Astrocyte of the spinal cord (primary cell): ENCODE results near the gene SLC37A4.

Experiments
- DNase-seq: peaks from one replicate; pipeline ENCODE4 v3.0.0; 2011; ENCODE audit warnings: low read depth, low spot score
- H3K4me3 ChIP-seq: 2 replicates; pipeline ENCODE4 v1.5.1; 2011; ENCODE audit warnings: low read depth, mild to moderate bottlenecking, low read length, moderate library complexity
- in situ Hi-C: cut with HindIII; loops from 2 replicates; pipeline ENCODE4 v1.10.0; 2017; ENCODE audit warnings: low sequenced_read_pairs
- TF ChIP-seq, protein P1 (sequence below): IDR thresholded peaks from 2 replicates; pipeline ENCODE4 v1.5.1; 2012; ENCODE audit warnings: low read depth, mild to moderate bottlenecking, low read length, inconsistent platforms

SLC37A4 gene

DNA sequence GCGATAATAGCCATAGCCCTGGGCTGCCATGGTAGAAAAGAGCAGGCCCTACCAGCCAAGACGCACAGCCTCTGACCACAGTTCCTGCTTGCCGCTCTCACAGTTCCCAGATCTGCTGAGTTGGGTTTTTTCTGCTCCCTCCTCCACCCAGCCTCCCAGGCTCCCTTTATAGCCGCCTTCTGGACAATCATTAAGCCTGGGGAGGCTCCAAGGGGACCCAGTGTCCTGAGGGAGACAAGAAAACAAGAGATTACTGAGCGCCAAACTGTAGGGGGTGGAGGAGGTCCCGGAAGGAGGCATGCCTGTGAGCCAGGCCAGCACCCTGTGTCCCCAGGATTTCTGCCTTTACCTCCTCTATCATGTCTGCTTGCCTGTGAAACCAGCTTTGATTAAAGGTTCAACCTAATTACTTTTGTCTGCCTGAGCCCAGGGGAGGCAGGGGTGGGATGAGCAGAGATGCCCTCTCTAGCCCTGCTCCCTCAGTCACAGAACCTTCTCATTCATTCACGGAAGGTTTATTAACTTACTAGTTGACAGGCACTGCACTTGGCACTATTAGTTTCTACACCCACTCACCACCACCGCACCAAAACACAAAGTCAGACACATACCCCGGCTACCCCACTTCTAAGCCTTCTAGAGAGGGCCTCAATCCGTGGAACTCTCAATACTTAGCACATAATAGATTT is 1.2 kb downstream of the SLC37A4 start:
- in situ Hi-C loops: no loop called here
- peak overlapping the region; percentile 61 for H3K4me3 ChIP-seq
- TF ChIP-seq, protein P1, sequence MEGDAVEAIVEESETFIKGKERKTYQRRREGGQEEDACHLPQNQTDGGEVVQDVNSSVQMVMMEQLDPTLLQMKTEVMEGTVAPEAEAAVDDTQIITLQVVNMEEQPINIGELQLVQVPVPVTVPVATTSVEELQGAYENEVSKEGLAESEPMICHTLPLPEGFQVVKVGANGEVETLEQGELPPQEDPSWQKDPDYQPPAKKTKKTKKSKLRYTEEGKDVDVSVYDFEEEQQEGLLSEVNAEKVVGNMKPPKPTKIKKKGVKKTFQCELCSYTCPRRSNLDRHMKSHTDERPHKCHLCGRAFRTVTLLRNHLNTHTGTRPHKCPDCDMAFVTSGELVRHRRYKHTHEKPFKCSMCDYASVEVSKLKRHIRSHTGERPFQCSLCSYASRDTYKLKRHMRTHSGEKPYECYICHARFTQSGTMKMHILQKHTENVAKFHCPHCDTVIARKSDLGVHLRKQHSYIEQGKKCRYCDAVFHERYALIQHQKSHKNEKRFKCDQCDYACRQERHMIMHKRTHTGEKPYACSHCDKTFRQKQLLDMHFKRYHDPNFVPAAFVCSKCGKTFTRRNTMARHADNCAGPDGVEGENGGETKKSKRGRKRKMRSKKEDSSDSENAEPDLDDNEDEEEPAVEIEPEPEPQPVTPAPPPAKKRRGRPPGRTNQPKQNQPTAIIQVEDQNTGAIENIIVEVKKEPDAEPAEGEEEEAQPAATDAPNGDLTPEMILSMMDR: no peak

DNA sequence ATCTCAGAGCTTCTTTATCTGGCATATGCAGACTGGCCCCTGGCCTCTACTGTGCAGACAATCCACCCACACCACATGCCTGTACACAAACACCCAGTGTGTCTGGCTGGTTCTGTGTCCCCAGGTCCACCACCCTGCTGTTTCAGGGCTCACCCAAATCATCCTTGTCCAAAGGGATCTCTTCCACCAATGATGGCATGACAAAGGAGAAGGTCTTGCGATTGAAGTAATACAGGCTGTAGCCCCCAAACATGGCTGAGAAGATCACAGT is 1.7 kb downstream of the SLC37A4 start:
- in situ Hi-C loops: no loop called here
- TF ChIP-seq, protein P1: no peak

More for the DNA sequence above, 1.2 kb downstream of the SLC37A4 start:
- DNase-seq: no peak

DNA sequence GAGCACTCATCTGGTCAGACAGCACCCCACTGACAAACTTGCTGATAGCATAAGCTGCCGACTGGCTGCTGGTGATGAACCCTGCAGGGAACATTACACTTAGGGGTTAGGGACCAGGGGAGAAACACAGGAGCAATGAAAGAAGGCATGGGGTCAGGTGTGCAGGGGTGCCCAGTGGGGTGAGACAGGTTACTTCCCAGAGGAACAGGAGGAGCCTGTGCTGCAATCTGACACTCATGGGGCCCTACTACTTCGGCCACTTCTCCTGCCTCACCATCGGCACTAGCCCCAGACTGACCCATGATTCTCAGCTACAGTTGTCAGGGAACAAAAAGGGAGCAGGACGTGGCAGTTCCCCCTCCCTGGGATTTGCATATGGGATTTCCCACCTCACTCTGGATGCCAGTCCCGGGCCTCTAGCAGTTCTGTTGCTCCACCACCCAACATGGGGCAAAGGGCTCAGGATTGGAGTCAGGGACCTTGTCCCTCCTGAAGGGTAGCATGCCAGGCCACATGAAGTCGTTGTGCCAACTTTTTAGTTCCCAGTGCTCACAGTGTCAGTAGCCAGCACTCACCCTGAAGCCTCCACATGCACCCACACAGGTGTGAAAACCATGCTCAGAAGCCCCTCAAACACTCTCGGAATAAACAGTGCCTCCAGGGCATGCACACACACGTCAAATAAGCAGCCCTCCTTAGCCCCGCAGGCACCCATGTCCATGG is 2.2 kb downstream of the SLC37A4 start:
- no peak overlapping the region for H3K4me3 ChIP-seq
- DNase-seq: no peak
- TF ChIP-seq, protein P1: no peak
- in situ Hi-C loops: no loop called here

More for the DNA sequence above, 1.7 kb downstream of the SLC37A4 start:
- no peak overlapping the region for H3K4me3 ChIP-seq
- no peak for DNase-seq

DNA sequence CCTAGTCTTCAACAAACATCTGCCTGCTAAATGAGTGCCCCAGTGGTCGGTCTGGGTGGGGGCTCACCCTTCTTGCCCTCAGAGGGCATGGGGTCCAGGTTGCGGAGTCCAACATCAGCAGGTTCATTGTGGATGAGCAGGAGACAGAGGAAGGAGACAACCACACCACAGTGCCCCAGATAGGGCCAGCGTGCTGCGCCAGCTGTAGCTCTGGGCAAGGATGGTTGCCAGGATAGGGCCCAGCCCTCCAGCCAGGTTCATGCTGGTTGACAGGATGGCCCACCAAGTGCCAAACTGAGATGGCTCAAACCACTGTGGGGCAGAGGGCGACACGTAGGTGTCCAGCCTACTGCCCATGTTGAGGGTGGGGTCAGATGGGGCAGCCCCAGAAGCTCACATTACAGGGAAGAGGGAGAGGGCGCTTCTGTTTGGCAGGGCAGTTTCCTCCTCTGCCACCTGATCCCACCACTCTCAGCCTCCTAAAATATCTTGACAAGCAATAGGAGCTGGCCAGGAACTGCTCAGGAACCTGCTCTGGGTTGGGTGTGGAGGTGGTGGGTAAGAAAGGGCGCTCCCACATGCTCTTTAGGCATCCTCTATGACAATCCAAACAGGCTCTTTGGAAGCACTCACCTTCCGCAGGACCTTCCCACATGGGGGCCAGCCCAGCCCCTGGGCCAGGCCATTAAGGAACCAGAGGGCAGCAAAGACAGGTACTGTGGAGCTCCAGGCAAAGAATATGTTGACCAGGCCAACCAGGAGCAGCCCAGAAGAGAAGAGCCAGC is 2.9 kb downstream of the SLC37A4 start:
- no peak overlapping the region for H3K4me3 ChIP-seq
- TF ChIP-seq, protein P1: no peak
- in situ Hi-C loops: no loop called here
- DNase-seq: no peak

DNA sequence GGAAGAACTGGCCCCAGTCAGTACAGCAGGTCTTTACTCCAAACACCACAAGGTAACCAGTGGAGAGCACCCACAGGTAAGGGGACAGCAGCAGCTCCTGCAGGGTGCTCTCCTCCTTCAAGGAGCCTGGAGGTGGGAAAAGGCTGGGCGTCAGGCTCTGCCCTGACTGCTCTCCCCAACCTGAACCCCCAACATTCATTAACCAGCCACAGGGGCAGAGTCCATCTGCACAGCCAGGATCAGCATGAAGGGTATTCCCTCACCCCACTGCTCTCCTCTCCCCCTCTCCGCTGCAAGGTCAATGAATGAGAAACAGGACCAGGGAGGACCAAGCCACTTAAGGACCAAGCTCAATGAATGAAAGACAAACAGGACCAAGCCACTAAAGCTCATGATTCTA is 3.7 kb downstream of the SLC37A4 start:
- no peak for DNase-seq
- in situ Hi-C loops: no loop called here
- TF ChIP-seq, protein P1: no peak
- H3K4me3 ChIP-seq: no peak overlapping the region

DNA sequence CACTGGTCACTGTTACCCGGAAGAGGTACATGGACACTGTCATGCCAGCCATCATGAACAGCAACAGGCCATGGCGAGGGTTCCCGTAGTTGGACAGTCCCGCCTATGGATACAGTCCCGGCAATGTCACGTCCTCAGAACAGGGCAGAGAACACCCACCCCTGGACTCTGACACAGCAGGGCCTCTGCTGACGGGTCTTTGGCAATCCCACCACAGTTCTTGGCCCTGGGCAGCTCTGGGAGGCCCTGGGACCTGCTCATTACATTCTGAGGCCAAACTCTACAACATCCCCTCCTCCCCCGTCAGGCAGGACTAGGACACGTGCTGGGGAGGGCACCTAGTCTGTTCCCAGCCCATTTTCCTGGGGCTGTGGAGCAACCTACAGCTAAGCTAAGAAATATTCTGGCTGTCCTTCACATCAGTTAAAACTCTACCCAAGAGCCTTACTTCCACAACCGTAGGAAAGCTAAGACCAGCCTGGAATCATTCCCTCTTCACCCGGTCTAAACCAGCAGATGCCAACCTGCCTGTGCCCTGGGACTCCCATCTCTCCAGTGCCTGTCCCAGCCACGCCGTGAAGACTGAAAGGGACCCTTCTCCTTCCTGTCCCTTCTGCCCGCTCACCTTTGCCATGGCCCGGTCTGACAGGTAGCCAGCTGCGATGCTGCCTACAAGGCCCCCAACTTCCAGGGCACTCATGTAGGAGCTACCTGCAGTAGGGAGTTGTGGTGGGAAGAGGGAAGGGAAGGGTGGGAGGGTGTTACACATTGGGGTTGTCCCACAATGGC is 4.5 kb downstream of the SLC37A4 start:
- in situ Hi-C loops: no loop called here
- TF ChIP-seq, protein P1: no peak

More for the DNA sequence above, 4.5 kb downstream of the SLC37A4 start:
- DNase-seq: no peak
- H3K4me3 ChIP-seq: no peak overlapping the region
